GF-D8 (cell line): ENCODE data around the gene S1PR1.

Source experiments
- DNase-seq: peaks from one replicate; lab custom pipeline; 2025; lab: John Stamatoyannopoulos, UW

S1PR1 gene

DNA sequence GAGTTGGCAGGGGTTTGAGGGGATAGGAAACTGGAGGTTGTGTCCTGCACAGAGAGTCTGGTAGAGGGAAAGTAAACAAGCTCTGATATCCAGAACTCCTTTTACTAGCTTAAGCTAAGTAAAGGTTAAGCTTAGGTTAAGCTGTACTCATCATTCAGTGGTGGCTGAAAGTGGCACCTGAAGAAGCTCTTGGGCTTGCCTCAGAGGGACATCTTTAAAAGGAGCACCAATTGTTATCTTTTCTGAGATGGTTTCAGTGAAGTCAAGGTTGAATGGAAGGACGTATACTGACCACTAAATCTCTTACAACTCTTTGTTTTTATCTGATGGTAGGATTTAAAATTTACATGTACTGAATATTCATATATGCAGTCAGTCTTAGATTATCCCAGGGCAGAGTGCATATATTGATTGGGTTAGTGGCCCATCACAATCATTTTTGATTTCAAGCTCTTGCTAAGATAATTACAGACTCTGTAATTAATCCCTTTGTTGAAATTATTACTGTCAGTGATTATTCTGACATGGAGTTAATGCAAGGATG lies 43.3 kb downstream of the S1PR1 start:
- DNase-seq = no peak

DNA sequence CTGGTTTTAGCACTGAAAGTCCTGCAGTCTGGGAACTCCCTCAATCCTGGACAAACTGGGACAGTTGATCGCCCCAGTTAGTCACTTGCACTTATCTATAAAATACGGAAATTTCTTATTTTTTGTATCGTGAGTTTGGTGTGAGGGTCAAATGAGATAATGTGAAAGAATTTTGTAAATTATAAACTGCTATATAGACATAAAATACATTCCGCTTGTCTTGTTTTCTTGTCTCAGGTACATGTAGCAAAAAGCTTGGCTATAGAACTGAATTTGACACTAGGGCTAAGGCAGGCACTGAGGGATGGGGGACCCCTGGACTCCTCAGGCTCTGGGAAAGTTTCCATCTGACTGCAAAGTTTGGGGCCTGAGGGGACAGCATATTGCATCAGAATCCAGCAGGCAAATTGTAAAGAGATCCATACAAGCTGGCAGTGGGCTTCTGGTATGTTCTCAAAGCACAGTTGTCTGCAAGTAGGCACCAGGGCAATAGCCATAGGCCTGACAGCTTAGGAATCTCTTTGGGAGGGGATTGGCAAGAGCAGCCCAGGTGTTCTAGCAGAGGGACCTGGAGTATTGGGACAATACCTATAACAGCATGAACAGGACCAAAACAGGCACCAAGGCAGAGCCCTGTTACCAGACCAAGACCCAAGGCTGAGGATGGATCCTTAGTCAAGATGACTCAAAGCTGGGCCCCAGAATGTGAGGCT lies 44.3 kb downstream of the S1PR1 start:
- no peak for DNase-seq

DNA sequence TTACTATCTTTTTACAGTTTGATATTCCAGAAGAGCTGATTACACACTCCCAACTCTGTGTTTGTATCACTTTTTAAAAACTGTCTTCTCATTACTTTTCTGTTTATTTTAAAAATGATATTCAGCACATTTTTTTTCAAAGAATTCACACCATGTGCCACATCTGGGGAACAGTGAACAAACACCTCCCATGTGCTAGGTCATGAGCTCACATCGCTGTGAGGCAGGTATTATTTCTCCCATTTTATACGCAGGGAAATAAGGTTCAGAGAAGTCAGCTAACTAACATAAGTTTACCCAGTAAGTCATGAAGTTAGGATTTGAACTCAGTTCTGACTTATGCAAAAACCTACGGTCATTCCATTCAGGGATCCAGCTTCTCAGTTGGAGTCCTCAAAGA lies 44.9 kb downstream of the S1PR1 start:
- no peak for DNase-seq

DNA sequence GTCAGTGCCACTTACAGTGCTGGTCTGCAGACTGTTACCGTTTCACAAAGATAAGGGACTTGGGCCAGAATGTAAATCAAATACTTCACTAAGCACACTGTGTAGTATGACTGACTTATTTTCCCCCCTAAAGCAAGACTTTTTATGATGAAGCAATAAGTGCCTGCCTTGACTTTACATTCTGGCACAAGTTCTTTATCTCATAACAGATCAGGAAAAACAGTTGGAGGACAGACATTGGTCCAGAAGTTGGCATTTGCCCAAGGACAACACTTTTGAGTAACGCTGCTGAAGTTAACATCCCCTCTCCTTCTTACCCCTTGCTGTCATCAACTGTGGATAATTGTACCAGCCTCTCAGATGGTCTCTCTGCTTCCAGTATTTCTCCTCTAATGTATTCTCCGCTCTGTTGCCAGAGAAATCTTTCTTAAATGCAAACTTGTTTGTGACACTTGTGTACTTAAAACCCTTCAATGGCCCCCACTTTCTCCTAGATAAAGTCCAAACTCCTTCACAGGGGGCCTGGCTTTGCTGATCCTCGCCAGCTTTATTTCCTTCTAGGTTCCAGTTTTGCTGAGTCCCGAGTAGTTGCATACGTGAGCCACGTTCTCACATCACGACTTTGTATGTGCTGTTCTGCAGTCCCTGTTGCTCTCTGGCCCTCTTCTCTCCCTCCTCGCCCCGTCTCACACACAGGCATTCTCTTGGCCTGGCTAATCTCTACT lies 45.7 kb downstream of the S1PR1 start:
- no peak for DNase-seq

DNA sequence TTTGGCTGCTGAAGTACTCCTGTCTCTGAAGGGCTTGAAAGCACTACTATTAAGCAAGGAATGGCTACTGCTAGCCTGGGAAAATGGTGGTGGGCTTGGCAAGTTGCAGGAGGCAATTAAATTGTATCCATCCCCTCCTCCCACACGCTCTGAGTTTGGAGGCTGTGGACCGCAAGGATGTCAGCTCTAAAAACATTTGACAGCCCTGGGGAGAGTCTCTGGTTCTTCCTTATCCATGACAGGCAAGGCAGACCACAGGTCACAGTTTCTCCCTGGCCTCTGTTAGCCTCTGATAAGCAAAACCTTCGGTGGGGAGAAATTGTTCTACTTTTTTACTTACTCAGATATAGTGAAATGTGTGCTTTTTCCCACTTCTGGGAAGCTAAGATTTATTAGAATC lies 46.6 kb downstream of the S1PR1 start:
- no peak for DNase-seq

DNA sequence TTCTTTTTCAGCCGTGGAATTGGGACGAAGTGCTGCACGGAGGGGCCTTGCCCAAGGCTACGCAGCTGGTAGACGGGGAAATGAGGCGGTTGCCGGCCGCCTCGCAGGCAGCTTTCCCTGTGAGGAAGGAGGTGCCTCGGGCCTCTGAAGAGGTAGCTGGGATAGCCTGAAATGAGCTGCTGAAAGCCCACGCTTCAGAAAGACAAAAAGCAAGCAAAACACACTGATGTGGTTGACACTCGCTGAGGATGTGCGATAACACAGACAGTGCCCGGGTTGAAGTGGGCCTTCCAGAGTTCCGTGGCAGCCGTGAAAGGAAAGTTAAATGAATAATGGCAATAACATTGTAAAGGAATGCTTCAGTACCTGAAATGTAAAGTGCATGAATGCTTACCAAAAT lies 47.2 kb downstream of the S1PR1 start:
- no peak for DNase-seq

DNA sequence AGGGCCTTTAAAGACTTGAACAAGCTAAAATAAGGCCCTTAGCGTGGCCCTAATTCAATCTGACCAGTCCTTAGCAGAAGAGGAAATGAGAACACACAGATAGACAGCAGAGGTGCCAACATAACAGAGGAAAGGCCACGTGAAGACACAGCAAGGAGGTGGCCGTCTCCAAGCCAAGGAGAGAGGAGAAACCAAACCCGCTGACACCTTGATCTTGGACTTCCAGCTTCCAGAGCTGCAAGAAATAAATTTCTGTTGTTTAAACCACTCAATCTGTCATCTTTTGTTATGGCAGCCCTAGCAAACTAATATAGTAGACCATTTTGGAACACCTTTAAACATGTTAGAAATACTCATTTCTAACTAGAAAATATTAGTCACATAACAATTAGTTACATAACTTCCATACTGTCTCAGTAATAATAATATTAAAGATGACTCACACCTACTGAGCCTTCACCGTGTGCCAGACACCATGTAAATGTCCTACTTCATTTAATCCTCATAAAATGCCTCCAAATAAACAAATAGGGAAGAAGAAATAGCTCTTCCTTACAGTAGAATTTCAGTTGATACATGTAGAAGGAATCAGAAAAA lies 47.9 kb downstream of the S1PR1 start:
- no peak for DNase-seq

DNA sequence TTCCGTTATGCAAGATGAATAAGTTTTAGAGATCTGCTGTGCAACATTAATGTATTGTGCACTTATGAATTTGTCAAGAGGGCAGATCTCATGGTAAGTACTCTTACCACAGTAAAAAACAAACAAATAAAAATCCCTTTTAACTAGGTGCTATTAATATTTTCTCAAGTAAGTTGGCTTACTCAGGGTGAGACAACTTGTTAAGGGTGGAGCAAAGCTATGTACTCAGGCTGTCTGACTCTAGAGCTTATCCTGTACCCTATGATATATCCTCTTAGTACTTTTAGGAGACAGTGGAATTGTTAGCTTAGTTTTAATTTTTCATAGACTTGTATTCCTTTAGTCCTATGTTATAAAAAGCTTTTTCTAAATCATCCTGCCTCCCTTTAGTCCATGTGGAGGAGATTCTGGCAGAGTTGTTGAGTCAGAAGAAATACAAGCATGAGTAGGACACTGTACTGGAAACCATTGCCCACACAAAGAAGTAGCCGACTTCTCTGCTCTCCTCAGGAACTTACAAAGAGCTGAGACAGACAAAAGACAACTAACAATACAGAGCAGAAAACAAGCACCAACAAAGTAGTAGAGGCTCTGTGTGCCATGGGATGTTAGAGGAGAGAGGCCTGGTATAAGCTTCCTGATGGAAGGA lies 49.2 kb downstream of the S1PR1 start:
- DNase-seq = no peak

DNA sequence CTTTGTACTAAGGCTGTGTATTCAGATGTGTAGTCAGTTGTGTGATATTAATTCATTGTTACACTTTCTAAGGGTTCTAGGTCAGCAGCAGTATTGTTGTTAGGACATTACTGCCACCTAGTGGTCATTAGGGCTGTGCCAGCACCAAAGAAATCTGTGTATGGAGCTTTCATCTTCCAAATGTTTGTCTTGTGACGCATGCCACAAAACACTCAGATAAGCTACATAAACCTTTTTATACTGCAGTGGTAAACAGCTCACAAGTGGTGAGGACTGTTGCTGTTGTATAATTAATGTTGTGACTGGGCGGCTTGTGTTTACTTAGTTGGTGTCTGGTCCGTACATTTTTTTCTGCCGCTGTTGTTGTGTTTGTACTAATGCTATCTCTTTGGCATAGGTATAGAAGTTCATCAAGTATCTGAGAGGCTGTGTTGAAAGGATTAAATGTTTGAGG lies 51.7 kb downstream of the S1PR1 start:
- no peak for DNase-seq

DNA sequence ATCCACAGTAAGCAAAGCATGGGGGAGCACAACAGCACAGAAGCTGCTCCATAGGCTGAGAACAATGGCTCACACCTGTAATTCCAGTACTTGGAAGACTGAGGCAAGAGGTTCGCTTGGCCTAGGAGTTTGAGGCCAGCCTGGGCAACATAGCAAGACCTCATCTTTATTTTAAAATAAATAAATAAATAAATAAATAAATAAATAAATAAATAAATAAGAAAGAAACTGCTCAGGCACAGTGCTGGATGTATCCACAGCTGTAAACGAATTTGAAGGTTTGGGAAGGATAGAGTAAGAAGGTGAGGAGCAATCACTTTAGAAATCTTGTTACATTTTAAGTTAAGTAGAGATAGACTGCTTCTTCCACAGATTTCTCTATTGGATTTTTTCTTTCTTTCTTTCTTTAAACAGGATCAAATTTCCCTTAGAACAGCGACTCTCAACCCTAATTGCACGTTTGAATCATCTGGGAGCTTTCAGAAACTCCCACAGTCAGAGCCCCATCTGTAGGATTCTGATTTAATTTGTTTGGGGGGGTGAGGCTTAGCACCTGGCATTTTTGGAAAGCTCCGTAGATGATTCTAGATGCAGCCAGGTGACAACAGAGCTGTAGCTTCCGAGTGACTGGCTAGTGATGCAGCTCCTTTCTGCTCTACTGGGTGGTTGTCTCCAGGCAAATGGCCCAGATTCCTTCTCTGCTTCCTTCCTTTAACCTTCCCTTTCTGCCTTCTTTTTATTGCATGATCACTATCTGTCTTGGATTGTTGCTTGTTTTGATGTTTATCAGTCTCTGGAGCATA lies 53.5 kb downstream of the S1PR1 start:
- DNase-seq = no peak
